Stimulated activated CD4-positive, alpha-beta T cell treated with anti-CD3 and anti-CD28 coated beads, TNF-alpha, amount 100 ng/mL, for 48 hours (primary cell): ENCODE results near the gene PARD3B.
"Not testable (repeated sequence)": the region's sequence is repeated elsewhere in the genome, so short reads cannot be mapped to it uniquely, and the experiment has no call there.

Source experiments
- DNase-seq, 3 donors: peaks; one replicate each; pipeline ENCODE4 v3.0.0-alpha.2; 2020; ENCODE audit warnings: low read depth in 3 of 3

Gene PARD3B

DNA sequence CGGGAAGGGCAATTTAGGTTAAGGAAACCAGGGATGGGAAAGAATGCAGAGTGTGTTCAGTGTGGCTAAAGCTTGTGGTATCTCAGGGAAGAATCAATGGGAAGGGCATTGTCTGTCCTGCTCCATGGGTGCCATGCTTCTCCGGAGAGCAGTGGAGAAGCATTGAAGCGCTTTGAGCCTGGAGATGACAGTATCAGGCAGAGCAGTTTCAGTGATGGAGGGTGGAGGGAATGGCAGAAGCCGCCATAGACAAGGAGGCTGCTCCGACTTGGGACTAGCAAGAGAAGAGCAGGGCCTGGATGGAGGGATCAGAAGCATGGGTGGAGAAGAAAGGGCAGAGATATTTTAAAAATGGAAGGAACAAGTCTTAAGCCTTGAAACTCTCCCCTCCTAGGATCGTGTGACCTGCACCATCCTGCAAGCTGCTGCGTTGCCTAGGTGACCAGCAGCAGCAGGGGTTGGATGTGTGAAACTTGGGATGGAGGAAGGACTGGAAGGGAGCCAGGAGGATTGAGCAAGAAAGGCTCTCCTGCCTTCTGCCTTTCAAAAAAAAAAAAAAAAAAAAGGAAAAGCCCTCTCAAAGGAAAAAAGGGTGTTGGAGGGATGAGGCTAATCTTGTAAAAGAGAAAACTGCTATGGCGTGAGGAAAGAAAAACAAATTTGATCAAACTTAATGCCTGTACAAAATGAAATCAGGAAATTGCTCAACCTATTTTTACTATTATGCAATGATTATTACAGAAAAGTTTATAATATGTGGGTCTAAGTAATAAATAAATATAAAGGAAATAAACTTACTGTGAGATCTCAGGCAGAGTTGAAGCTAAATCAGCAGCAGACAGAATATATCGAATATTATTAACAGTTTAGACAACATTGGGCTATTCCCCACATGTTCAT, 643.2 kb downstream of the PARD3B start:
- no peak for DNase-seq

- DNase-seq, result no peak
Observed at GRCh38 chr2:205189301-205189700, 644.0 kb downstream of the PARD3B start.

- DNase-seq, result no peak
Observed at GRCh38 chr2:205190528-205190927, 645.3 kb downstream of the PARD3B start.

- no peak for DNase-seq
Observed at GRCh38 chr2:205193125-205193835, 648.0 kb downstream of the PARD3B start.

DNA sequence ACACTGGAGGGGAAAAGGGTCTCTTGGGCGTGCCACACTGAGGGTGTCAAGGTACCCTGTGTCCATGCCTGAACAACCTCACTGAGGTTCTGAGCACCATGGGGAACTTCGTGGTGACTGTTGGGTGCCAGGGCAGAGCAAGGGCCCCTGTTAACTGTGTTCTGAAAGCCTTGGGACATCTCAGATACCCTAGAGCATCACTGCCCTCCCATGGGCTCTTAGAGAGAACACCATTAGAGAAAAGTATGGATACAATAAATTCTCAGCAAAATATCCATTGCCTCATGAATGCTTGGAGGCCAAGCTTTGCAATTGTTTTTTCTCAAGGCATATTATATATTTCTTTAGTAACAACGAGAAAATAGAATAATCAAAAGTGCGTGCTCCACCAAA, 648.6 kb downstream of the PARD3B start:
- DNase-seq, result no peak

DNA sequence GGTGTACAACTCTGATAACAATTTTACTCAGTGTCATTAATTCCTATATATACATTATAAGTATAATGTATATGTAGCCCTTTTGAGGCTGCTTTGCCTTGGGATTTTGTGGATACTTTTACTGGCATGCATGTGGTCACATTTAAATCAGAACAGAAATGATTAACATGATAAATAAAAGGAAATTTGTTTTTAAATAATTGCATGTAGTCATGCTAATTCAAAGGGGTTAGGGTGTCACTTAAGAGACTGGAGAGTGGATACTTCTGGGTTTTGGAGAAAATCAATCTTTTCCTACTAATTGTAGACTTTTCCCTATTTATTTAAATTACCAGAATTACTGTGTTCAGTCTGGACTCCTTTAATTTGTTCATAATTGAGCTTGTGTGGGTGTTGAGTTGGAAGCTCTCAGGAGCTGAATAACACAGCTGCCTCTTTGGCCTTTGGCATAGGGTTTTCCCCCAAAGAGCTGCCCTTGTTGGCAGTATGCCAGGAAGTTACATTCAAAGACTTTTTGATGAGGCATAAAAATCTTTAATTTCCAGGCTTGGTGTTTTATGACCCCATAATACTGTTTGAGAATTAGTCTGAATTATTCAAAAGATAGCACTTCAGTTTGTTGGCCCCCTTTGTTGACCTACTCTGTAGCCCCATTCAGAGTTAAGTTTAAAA, 652.3 kb downstream of the PARD3B start:
- DNase-seq, result no peak

DNA sequence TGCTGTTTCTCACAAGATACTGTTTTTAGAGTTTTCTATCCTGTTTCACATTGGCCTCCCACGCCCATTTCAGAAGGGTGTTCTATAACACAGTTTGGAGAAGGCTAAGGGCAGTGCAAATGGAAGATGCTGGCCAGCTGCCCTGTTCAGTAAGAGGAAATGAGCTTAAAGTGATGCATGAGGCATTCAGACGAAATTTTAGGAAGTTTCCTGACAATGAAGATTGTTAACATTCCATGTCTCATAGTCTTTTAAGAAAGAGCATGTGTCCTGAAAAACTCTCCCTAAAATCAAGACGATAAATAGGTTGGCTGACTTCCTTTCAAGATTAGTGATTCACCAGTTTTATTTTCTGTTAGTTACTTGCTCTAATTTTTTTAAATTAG, 652.9 kb downstream of the PARD3B start:
- no peak for DNase-seq

- DNase-seq, result no peak
Observed at GRCh38 chr2:205199165-205199850, 654.0 kb downstream of the PARD3B start.

DNA sequence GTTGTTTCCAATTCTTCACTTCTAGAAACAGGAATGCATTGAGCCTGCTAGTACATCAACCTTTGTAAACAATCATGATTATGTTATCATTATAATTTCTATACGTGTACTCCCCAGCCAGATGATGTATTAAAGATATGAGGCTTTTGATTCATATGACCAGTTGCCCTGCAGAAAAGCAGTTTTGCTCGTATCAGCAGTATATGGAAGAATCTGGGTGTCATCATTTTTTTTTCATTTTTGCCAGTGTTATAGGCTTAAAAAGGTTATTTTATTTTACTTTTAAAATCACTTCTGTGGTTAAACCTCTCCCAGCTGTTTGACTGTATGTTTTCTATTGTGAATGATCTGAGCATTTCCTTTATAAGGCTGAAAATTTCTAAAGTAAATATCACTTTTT, 665.2 kb downstream of the PARD3B start:
- DNase-seq, result no peak

DNA sequence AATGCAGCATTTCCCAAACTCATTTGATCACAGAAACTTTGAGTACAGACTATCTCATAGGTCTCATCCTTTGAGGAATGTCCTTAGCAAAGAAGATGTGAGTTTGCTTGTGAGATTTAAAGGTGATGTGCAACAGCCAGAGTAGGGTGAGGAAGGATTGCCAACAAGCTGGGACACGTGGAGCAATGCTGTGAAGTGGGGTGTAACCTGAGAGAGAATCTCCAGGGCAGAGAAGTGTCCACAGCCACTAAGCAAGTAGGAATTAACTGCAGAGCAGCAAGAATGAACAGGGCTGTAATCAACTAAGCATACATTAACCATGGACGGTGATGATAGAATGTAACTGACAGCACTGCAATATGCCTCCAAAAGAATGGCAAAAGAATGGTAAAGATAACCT, 667.1 kb downstream of the PARD3B start:
- DNase-seq, result no peak

GRCh38 chr2:205216092-205216491, 670.8 kb downstream of the PARD3B start:
- no peak for DNase-seq

DNA sequence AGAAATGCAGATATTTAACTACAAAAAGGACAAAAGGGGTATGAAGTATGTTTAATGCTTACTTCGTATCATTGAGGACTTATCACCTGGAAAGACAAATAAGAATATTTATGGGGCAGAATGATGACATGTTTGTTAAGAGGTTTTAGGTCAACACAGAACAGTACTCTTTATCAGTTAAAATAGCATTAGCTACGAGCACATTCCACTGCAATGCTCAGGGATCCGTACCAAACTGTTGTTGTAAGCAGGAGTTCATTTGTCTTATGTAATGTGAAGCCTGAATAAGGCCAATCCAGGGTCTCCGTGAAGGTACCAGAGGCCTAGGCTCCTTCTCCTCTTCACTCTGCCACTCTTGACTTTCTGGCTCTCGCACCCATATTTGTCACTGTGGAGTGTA, 671.3 kb downstream of the PARD3B start:
- DNase-seq, result no peak

DNA sequence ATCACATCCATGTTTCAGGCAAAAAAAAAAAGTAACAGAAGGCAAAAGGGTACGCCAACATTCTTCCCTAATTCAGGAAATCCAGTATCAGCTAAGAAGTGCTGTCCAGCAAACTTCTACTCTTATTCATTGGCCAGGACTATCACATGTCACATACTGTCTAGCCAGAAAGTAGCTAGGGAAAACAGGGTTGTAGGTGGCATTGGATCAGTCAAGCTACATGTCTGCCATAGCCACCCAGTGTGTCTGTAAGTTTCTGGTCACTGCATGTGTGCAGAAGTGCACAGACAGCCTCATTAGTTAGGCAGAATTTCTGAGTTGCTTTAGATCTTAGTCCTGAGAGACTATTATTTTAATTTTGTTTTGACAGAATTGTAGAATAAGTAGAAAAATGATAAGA, 671.7 kb downstream of the PARD3B start:
- DNase-seq, result no peak

- DNase-seq, result no peak
Observed at GRCh38 chr2:205218056-205218455, 672.8 kb downstream of the PARD3B start.

- DNase-seq, result not testable (repeated sequence)
Observed at GRCh38 chr2:205218816-205219215, 673.5 kb downstream of the PARD3B start.

DNA sequence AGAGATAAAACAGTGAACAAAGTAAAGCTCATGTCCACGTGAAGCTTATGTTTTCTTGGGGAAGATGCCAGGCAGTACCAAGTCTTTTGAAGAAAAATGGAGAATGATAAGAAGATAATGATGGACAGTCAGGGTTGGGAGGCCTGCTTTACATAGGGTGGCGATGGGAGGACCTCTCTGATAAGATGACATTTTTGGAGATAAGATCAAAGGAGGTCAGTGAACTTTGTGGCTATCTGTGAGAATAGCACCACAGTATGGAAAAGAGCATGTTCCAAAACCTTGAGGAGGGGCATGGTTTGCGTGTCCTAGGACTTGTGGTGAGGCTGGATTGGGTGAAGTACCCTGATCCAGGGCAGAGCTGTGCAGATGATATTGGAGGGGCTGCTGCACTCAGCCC, 675.3 kb downstream of the PARD3B start:
- DNase-seq, result no peak

GRCh38 chr2:205232086-205232485, 686.8 kb downstream of the PARD3B start:
- no peak for DNase-seq

DNA sequence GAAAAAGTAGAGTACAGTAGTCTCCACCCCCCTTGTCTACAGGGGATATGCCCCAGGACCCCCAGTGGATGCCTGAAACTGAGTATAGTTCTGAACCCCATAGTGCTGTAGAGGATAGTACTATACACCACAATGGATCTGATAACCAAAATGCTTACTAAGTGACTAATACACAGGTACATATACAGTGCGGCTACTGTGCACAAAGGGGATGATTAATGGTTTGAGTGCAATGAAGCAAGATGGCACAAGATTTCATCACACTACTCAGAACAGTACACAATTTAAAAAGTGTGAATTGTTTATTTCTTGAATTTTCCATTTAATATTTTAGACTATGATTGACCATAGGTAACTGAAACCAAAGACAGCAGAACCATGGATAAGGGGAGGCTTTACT, 690.2 kb downstream of the PARD3B start:
- no peak for DNase-seq

DNA sequence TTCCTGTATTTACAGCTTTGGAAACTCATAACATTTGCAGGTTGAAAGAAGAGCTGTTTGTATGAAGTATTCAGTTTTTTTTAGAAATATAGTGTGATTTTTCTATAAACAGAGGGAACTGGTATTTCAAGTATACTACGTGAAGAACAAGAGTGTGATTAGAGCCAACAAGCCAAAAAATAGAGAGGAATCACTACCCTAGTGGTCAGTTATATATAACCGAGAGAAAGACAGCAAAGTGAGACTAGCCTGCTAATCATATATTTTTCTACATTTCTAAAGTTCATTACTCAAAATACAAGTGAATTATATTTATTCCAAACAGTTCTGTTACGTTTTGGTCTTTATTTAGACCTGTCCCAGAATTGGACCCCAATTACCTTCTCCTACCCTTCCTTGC, 692.2 kb downstream of the PARD3B start:
- no peak for DNase-seq

DNA sequence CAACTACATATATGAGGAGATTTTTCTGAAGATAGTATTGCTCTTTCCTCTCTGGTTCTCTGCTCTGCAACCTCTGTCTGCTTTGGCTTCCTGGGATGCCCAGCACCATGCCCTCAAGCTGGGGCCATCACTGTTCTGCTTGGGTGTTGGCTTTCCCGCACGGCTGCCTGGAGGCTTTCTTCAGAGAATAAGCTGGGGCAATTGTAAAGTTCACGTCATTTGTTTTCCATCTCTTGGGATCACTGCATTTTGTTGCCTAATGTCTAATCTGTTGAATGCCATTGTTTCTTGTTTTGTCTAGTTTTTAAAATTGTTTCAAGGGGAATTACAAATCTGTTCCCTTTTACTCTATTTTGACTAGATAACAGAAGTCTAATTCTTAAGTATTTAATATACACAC, 699.7 kb downstream of the PARD3B start:
- no peak for DNase-seq

GRCh38 chr2:205245652-205246051, 700.4 kb downstream of the PARD3B start:
- no peak for DNase-seq

DNA sequence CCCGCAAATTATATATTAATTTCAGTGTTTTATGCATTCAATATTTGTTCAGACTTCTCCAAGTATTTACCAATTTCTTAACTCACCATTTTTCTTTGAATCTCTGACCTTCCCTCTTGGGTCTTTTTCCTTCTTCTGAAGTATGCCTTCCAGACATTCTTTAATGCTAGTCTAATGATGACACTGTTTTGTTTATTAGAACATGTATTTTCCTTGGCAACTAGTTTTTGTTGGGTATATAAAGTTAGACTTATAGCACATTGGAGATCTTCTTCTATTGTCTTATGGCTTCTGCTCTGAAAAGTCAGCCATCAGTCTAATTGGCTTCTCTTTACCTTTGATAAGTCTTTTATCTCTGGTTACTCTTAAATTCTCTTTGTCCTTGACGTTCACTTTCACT, 713.8 kb downstream of the PARD3B start:
- DNase-seq, result no peak
